CD14-positive monocyte (primary cell): ENCODE data around the gene FOXL2NB. TPM values are rescaled to one million over a fixed set of nuclear protein-coding genes. Genes with fewer than 3 reads are reported as not detected.

Source experiments
- DNase-seq, 3 donors: peaks; one replicate each; pipeline ENCODE4 v3.0.0-alpha.2; 2011 to 2022
- H2AFZ ChIP-seq: 2 replicates; pipeline ENCODE4 v1.6.0; 2012; ENCODE audit warnings: mild to moderate bottlenecking, low read depth, low read length, inconsistent platforms; ENCODE audit not compliant: insufficient read depth, poor library complexity, severe bottlenecking
- H3K27ac ChIP-seq, 2 donors: 1 replicate in 1 of 2; 2 replicates in 1 of 2; pipeline ENCODE4 v1.5.1; 2012 to 2013; ENCODE audit warnings: low read length in 2 of 2, control low read depth in 1 of 2, inconsistent platforms in 1 of 2, low read depth in 1 of 2, mild to moderate bottlenecking in 1 of 2
- H3K27me3 ChIP-seq, 2 donors: one replicate each; pipeline versions ENCODE4 v1.6.0 to v1.6.1; 2011 to 2013; ENCODE audit warnings: low read length in 2 of 2; ENCODE audit not compliant: control insufficient read depth in 2 of 2, insufficient read depth in 2 of 2
- H3K36me3 ChIP-seq, 2 donors: replicated peaks in 1 of 2; 1 replicate in 1 of 2; 2 replicates in 1 of 2; pipeline versions ENCODE4 v1.5.1 to v1.6.1; 2012 to 2013; ENCODE audit warnings: low read length in 2 of 2, control low read depth in 1 of 2, inconsistent platforms in 1 of 2, mild to moderate bottlenecking in 1 of 2; ENCODE audit not compliant: insufficient read depth in 2 of 2, control insufficient read depth in 1 of 2
- H3K4me1 ChIP-seq, 2 donors: 1 replicate in 1 of 2; 2 replicates in 1 of 2; pipeline versions ENCODE4 v1.5.1 to v1.6.1; 2012 to 2013; ENCODE audit warnings: low read length in 2 of 2, control low read depth in 1 of 2, inconsistent platforms in 1 of 2, mild to moderate bottlenecking in 1 of 2, moderate library complexity in 1 of 2; ENCODE audit not compliant: insufficient read depth in 2 of 2, control insufficient read depth in 1 of 2
- H3K4me2 ChIP-seq: replicated peaks from 2 replicates; pipeline ENCODE3; 2012; ENCODE audit warnings: low read length, moderate library complexity, mild to moderate bottlenecking; ENCODE audit not compliant: poor library complexity, severe bottlenecking; ENCODE audit errors: extremely low read depth
- H3K4me3 ChIP-seq, 3 experiments: fragments of 200-600 bp in 1 of 3; sonication (generic) in 1 of 3; replicated peaks in 1 of 3; 1 replicate in 2 of 3; 2 replicates in 1 of 3; pipeline ENCODE4 v1.5.1; 2011 to 2013; ENCODE audit warnings: low read length in 3 of 3, mild to moderate bottlenecking in 3 of 3, control low read depth in 2 of 3, low read depth in 2 of 3, inconsistent platforms in 1 of 3, moderate library complexity in 1 of 3
- H3K79me2 ChIP-seq: 2 replicates; pipeline ENCODE4 v1.6.0; 2012; ENCODE audit warnings: mild to moderate bottlenecking, control low read depth, inconsistent platforms, low read length, moderate library complexity; ENCODE audit not compliant: insufficient read depth
- H3K9ac ChIP-seq: 2 replicates; pipeline ENCODE4 v1.6.0; 2017; ENCODE audit warnings: low read length, mild to moderate bottlenecking; ENCODE audit not compliant: insufficient read depth, poor library complexity, severe bottlenecking
- H3K9me3 ChIP-seq, 2 donors: replicated peaks in 1 of 2; 1 replicate in 1 of 2; 2 replicates in 1 of 2; pipeline versions ENCODE4 v1.5.1 to v1.6.1; 2012 to 2013; ENCODE audit warnings: low read length in 2 of 2, control low read depth in 1 of 2; ENCODE audit not compliant: control insufficient read depth in 1 of 2, insufficient read depth in 1 of 2
- H4K20me1 ChIP-seq: 2 replicates; pipeline ENCODE4 v1.6.0; 2012; ENCODE audit warnings: mild to moderate bottlenecking, low read length, control low read depth, moderate library complexity; ENCODE audit not compliant: insufficient read depth
- H3K27ac Mint-ChIP-seq, 7 donors: one replicate each; pipeline ENCODE4 v1.8.0; 2020; ENCODE audit warnings: mild to moderate bottlenecking in 7 of 7, mixed read lengths in 7 of 7, moderate library complexity in 6 of 7, inconsistent platforms in 2 of 7
- H3K27me3 Mint-ChIP-seq, 3 donors: one replicate each; pipeline ENCODE4 v1.8.0; 2021 to 2022; ENCODE audit warnings: low read depth in 3 of 3, mild to moderate bottlenecking in 3 of 3, mixed read lengths in 3 of 3, moderate library complexity in 3 of 3, inconsistent platforms in 1 of 3
- H3K36me3 Mint-ChIP-seq, 2 donors: one replicate each; pipeline ENCODE4 v1.8.0; 2020; ENCODE audit warnings: mixed read lengths in 2 of 2, inconsistent platforms in 1 of 2, mild to moderate bottlenecking in 1 of 2
- H3K4me1 Mint-ChIP-seq: one replicate; pipeline ENCODE4 v1.8.0; 2020; ENCODE audit warnings: mild to moderate bottlenecking, mixed read lengths
- H3K4me3 Mint-ChIP-seq, 2 donors: one replicate each; pipeline ENCODE4 v1.8.0; 2020; ENCODE audit warnings: mild to moderate bottlenecking in 2 of 2, mixed read lengths in 2 of 2, moderate library complexity in 1 of 2
- H3K9me3 Mint-ChIP-seq, 7 donors: one replicate each; pipeline ENCODE4 v1.8.0; 2020 to 2022; ENCODE audit warnings: mixed read lengths in 7 of 7, mild to moderate bottlenecking in 6 of 7, moderate library complexity in 6 of 7, inconsistent platforms in 2 of 7
- WGBS: methylation state at CpG from one replicate; pipeline ENCODE4 v1.1.5; 2013; ENCODE audit warnings: missing lambda C conversion rate; ENCODE audit not compliant: insufficient coverage; 5-methylcytosine and 5-hydroxymethylcytosine counted together
- intact Hi-C, 2 donors: fragments of 100-400 bp; cut with micrococcal nuclease; formaldehyde crosslinking; loops; one replicate each; pipeline versions ENCODE4 v1.15.0 to v1.15.1; 2023
- polyA plus RNA-seq, 3 donors: library from polyadenylated mRNA; depleted of rRNA in 1 of 3; unstranded in 2 of 3; stranded (reverse) in 1 of 3; fragments of 300-500 nt in 2 of 3; fragments of >200 nt in 1 of 3; fragmentation: Illumina TruSeq in 2 of 3; gene quantifications; 1 replicate in 2 of 3; 2 replicates in 1 of 3; pipeline ENCODE4 v1.2.3, GENCODE V29; 2012 to 2021
- TF ChIP-seq, protein P1 (sequence below): fragments of 200-600 bp; IDR thresholded peaks from one replicate; pipeline ENCODE4 v1.8.0; 2022; ENCODE audit warnings: antibody characterized with exemption, mild to moderate bottlenecking

The FOXL2NB gene
- polyA plus RNA-seq, 3 donors: not detected

DNA sequence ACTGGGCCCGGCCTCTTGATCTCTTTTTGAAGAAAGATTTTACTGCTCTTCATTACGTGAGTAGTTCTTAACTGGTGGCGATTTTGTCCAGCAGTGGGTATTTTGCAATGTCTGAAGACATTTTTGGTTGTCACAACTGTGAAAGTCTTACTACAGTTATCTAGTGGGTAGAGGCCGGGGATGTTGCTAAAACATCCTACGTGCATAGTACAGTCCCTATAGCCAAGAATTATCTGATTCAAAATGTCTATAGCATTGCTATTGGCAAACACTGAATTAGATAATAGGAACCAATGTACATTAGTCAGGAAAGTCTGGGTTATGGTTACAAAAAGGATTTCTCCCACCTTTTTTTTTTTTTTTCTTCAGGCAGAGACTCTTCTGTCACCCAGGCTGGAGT lies 38.2 kb upstream of the FOXL2NB start:
- H3K27me3 ChIP-seq: no peaks in the 10 kb centered on the region
- H3K4me3 ChIP-seq: no peak overlapping the region
- H4K20me1 ChIP-seq: no peaks in the 10 kb centered on the region
- H3K36me3 ChIP-seq: no peaks in the 10 kb centered on the region
- no peak overlapping the region for H3K9ac ChIP-seq
- no CpG with 5 or more reads among the region's 5 CpGs for WGBS
- H3K27ac ChIP-seq: peak overlapping the region; percentile 14 to 61
- H3K4me1 ChIP-seq: peaks cover 28 to 30% of the 10 kb centered on the region in 2 donors
- DNase-seq: peak; percentile 21 to 50 (median 43)
- intact Hi-C loops: no loop called here
- Mint-ChIP-seq H3K4me3 (no peak overlapping the region), H3K27me3 (peaks cover 0 to 3% (median 2%) of the 10 kb centered on the region in 3 donors), H3K27ac (peak overlapping the region in 6 of 7 donors; percentile 68 to 84 (median 80)), H3K36me3 (no peaks in the 10 kb centered on the region), H3K4me1 (peaks cover 28% of the 10 kb centered on the region), H3K9me3 (peaks cover 0 to 3% (median 0%) of the 10 kb centered on the region in 7 donors)
- no peak overlapping the region for H2AFZ ChIP-seq
- no peaks in the 10 kb centered on the region for H3K79me2 ChIP-seq
- TF ChIP-seq, protein P1, sequence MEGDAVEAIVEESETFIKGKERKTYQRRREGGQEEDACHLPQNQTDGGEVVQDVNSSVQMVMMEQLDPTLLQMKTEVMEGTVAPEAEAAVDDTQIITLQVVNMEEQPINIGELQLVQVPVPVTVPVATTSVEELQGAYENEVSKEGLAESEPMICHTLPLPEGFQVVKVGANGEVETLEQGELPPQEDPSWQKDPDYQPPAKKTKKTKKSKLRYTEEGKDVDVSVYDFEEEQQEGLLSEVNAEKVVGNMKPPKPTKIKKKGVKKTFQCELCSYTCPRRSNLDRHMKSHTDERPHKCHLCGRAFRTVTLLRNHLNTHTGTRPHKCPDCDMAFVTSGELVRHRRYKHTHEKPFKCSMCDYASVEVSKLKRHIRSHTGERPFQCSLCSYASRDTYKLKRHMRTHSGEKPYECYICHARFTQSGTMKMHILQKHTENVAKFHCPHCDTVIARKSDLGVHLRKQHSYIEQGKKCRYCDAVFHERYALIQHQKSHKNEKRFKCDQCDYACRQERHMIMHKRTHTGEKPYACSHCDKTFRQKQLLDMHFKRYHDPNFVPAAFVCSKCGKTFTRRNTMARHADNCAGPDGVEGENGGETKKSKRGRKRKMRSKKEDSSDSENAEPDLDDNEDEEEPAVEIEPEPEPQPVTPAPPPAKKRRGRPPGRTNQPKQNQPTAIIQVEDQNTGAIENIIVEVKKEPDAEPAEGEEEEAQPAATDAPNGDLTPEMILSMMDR: no peak
- H3K4me2 ChIP-seq: no peak overlapping the region
- H3K9me3 ChIP-seq: no peaks in the 10 kb centered on the region

DNA sequence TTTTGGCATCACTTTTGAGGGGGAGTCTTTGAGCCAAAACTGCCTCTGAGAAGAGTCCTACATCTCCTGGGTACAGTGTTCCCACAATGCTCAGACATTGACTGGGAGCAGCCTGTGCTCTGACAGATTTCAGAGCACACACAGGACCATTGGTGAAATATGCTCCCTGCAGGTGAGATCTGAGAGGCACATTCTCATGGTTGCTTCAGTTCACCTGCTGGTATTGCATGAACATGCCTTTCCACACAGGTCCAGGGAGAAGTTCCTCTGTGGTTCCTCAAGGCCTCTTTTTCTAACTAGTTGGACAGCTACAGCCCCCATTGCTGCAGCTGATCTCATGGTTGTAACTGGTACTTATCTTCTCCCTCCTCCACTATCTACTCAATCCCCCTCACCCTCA lies 37.1 kb upstream of the FOXL2NB start:
- intact Hi-C loops: no loop called here
- no peak for DNase-seq

More for the DNA sequence above, 37.1 kb upstream of the FOXL2NB start:
- H3K9ac ChIP-seq: no peak overlapping the region
- peaks cover 0 to 5% (median 2%) of the 10 kb centered on the region in 3 donors for H3K27me3 Mint-ChIP-seq
- H3K36me3 ChIP-seq: no peaks in the 10 kb centered on the region
- no peak overlapping the region for H3K4me3 ChIP-seq
- H3K79me2 ChIP-seq: no peaks in the 10 kb centered on the region
- TF ChIP-seq, protein P1: no peak
- peaks cover 0 to 3% (median 0%) of the 10 kb centered on the region in 7 donors for H3K9me3 Mint-ChIP-seq
- H3K27ac Mint-ChIP-seq: peak overlapping the region in 1 of 7 donors; percentile 81
- no peaks in the 10 kb centered on the region for H3K36me3 Mint-ChIP-seq
- H2AFZ ChIP-seq: no peak overlapping the region
- H3K4me3 Mint-ChIP-seq: no peak overlapping the region
- peaks cover 33 to 36% of the 10 kb centered on the region in 2 donors for H3K4me1 ChIP-seq
- peaks cover 34% of the 10 kb centered on the region for H3K4me1 Mint-ChIP-seq
- no peaks in the 10 kb centered on the region for H3K27me3 ChIP-seq
- H3K27ac ChIP-seq: no peak overlapping the region
- H3K4me2 ChIP-seq: no peak overlapping the region
- H3K9me3 ChIP-seq: no peaks in the 10 kb centered on the region
- H4K20me1 ChIP-seq: no peaks in the 10 kb centered on the region
